ENCODE results near the gene TCF7. TPM values are rescaled to one million over a fixed set of nuclear protein-coding genes. Genes with fewer than 3 reads are reported as not detected.

The TCF7 gene
- total RNA-seq, 1 experiment from 2014 or later: 18.2 TPM

- H2BK120ac ChIP-seq (ENCODE audit: low read depth, low read length, poor library complexity, severe bottlenecking): no peak overlapping the region
Measured at GRCh38 chr5:134189031-134189430, 74.5 kb downstream of the TCF7 start.

More at GRCh38 chr5:134189031-134189430, 74.5 kb downstream of the TCF7 start:
- peaks cover 2 to 3% of the 10 kb centered on the region in 2 experiments; a peak in 3 of 4 replicates for H3K4me1 Mint-ChIP-seq
- no peak overlapping the region; a peak in 1 of 7 replicates for H3K27ac Mint-ChIP-seq
- Histone ChIP-seq H3K27ac (ENCODE audit: insufficient read length, low read depth, low read length) (no peak overlapping the region), H3K4me1 (ENCODE audit: insufficient read depth, low read length) (no peaks in the 10 kb centered on the region), H4K20me1 (ENCODE audit: control insufficient read depth, insufficient read depth, insufficient read length) (no peaks in the 10 kb centered on the region), H3K79me2 (ENCODE audit: insufficient read depth, low read length) (no peaks in the 10 kb centered on the region), H3K14ac (ENCODE audit: insufficient read depth, low read length) (no peak overlapping the region), H3K56ac (ENCODE audit: insufficient read length, low read depth, low read length) (no peak overlapping the region), H2BK20ac (ENCODE audit: low read depth, low read length, poor library complexity, severe bottlenecking) (no peak overlapping the region), H2AK5ac (ENCODE audit: insufficient read length, low read length) (no peak overlapping the region), H3K23ac (ENCODE audit: insufficient read length, low read depth, low read length) (no peak overlapping the region), H3K27me3 (ENCODE audit: insufficient read depth, low read length) (no peaks in the 10 kb centered on the region), H3K9ac (ENCODE audit: extremely low read depth, insufficient read length, low read length) (no peak overlapping the region), H3K18ac (ENCODE audit: insufficient read length, low read depth, low read length) (no peak overlapping the region), H4K8ac (replicated peaks; ENCODE audit: insufficient read length, low read depth, low read length) (no peak overlapping the region), H2BK12ac (ENCODE audit: insufficient read length, low read depth, low read length) (no peak overlapping the region), H3T11ph (ENCODE audit: low read length) (no peak overlapping the region), H3K4ac (ENCODE audit: low read depth, low read length) (no peak overlapping the region), H3K9me3 (ENCODE audit: control insufficient read depth, low read depth, low read length) (no peaks in the 10 kb centered on the region), H3K4me2 (ENCODE audit: insufficient read depth, insufficient read length, low read length) (no peak overlapping the region), H4K5ac (ENCODE audit: insufficient read length, low read depth, low read length) (no peak overlapping the region), H2BK15ac (ENCODE audit: low read depth, low read length) (no peak overlapping the region), H2AFZ (ENCODE audit: low read length) (no peak overlapping the region), H2BK5ac (ENCODE audit: insufficient read length, low read length) (no peak overlapping the region), H3K23me2 (ENCODE audit: insufficient read length, low read depth, low read length, poor library complexity, severe bottlenecking) (no peaks in the 10 kb centered on the region), H3K79me1 (ENCODE audit: insufficient read depth, low read depth, low read length, poor library complexity, severe bottlenecking) (no peaks in the 10 kb centered on the region), H4K91ac (ENCODE audit: insufficient read length, low read depth, low read length) (no peak overlapping the region)
- no peaks in the 10 kb centered on the region; the same call in 1 of the 2 replicates for H3K27me3 Mint-ChIP-seq (ENCODE audit: low read depth)
- H3K36me3 Mint-ChIP-seq (ENCODE audit: insufficient read depth in 1 of 3, low read depth in 3 of 3): peaks cover 0 to 2% (median 0%) of the 10 kb centered on the region in 3 experiments; a peak in 1 of 7 replicates
- DNase-seq: no peak
- TF ChIP-seq CTCF (conservative IDR thresholded peaks at IDR 0.05): no peak
- no peak overlapping the region for H3K4me3 Mint-ChIP-seq
- no CpG with 5 or more reads among the region's 3 CpGs for WGBS (ENCODE audit: extremely low coverage, insufficient read length, low lambda C conversion rate)
- H3K9me3 Mint-ChIP-seq: no peaks in the 10 kb centered on the region

Data from H9 (cell line).